Measurements from ENCODE around the gene IER5. TPM values are rescaled to one million over a fixed set of nuclear protein-coding genes. Genes with fewer than 3 reads are reported as not detected.

The IER5 gene
- total and polyA plus RNA-seq, 9 of the 15 experiments (the other 6 are each of a cell fraction or from before 2014, with no cell fraction given): 2.4 to 32.1 (median 12.0) TPM

- TF ChIP-seq PCBP1 (IDR thresholded peaks at IDR 0.05; ENCODE audit: low read depth, low read length, poor library complexity, severe bottlenecking) (no peak), NR2C1 (IDR thresholded peaks at IDR 0.05) (no peak), NR2C1 (tag; IDR thresholded peaks at IDR 0.05) (0 out of 2 replicates have a peak, but pooled peaks have one; percentile 26), HOXB6 (CRISPR knock-in tag; IDR thresholded peaks at IDR 0.05; ENCODE audit: borderline replicate concordance) (no peak), PTRF (tag; IDR thresholded peaks at IDR 0.05) (no peak), CBFA2T3 (IDR thresholded peaks at IDR 0.05) (peak; percentile 95), MCM7 (IDR thresholded peaks at IDR 0.05) (no peak), PRPF4 (IDR thresholded peaks at IDR 0.05; ENCODE audit: insufficient read depth, low read depth, low read length, poor library complexity, severe bottlenecking) (no peak), ATF2 (CRISPR knock-in tag; IDR thresholded peaks at IDR 0.05) (no peak), ZNF507 (tag; conservative IDR thresholded peaks at IDR 0.05) (no peak), MED1 (CRISPR knock-in tag; IDR thresholded peaks at IDR 0.05; ENCODE audit: borderline replicate concordance) (no peak), IRF9 (tag; IDR thresholded peaks at IDR 0.05) (no peak), EZH2 (IDR thresholded peaks at IDR 0.05; ENCODE audit: borderline replicate concordance, low read depth, low read length) (no peak), ZNF395 (CRISPR knock-in tag; IDR thresholded peaks at IDR 0.05) (no peak), MAZ (CRISPR knock-in tag; conservative IDR thresholded peaks at IDR 0.05 in 1 of 2, IDR thresholded peaks at IDR 0.05 in 1 of 2) (peak; percentile 88 to 92), FOXP4 (CRISPR knock-in tag; IDR thresholded peaks at IDR 0.05; ENCODE audit: borderline replicate concordance) (no peak), ZNF592 (IDR thresholded peaks at IDR 0.05) (no peak)
Observed at GRCh38 chr1:181129771-181130606, 41.5 kb downstream of the IER5 start (continued).
